Ovary (tissue), 3 donors: ENCODE results near the gene TMEM232.

Experiments
- EP300 ChIP-seq: sonication (generic); formaldehyde crosslinking; IDR thresholded peaks from one replicate; pipeline ENCODE4 v1.6.1; 2017; ENCODE audit warnings: antibody characterized with exemption
- POLR2A ChIP-seq: fragments of 450-650 bp; IDR thresholded peaks from one replicate; pipeline ENCODE4 v1.6.1; 2017; ENCODE audit warnings: antibody characterized with exemption, mild to moderate bottlenecking, moderate library complexity
- TF ChIP-seq, protein P1 (sequence below), 3 donors: fragments of 450-650 bp in 2 of 3; fragments of 200-600 bp in 1 of 3; IDR thresholded peaks; one replicate each; pipeline versions ENCODE4 v1.5.1 to v1.8.0; 2016 to 2022; ENCODE audit warnings: antibody characterized with exemption in 3 of 3, mild to moderate bottlenecking in 1 of 3
- donor health status: DM: no; HTN: no; CAD: no.

GRCh38 chr5:110510146-110510545, 216.3 kb downstream of the TMEM232 start:
- no peak for TF ChIP-seq EP300
- TF ChIP-seq, protein P1, sequence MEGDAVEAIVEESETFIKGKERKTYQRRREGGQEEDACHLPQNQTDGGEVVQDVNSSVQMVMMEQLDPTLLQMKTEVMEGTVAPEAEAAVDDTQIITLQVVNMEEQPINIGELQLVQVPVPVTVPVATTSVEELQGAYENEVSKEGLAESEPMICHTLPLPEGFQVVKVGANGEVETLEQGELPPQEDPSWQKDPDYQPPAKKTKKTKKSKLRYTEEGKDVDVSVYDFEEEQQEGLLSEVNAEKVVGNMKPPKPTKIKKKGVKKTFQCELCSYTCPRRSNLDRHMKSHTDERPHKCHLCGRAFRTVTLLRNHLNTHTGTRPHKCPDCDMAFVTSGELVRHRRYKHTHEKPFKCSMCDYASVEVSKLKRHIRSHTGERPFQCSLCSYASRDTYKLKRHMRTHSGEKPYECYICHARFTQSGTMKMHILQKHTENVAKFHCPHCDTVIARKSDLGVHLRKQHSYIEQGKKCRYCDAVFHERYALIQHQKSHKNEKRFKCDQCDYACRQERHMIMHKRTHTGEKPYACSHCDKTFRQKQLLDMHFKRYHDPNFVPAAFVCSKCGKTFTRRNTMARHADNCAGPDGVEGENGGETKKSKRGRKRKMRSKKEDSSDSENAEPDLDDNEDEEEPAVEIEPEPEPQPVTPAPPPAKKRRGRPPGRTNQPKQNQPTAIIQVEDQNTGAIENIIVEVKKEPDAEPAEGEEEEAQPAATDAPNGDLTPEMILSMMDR (IDR thresholded peaks at IDR 0.05): no peak
- no peak for TF ChIP-seq POLR2A
